SK-N-SH treated with all-trans-retinoic acid at 6 μM for 48 hours (cell line): ENCODE results near the gene SAMD10.

ENCODE experiments used
- ATAC-seq: fragments of 200-7000 bp; cut with Tn5 transposase; 3 replicates; pipeline ENCODE4 v1.9.1; 2020; ENCODE audit warnings: mild to moderate bottlenecking, moderate library complexity
- ARNTL ChIP-seq: fragments of 450-650 bp; formaldehyde crosslinking; IDR thresholded peaks from 2 replicates; pipeline ENCODE4 v1.5.0; 2020; ENCODE audit warnings: low read depth, mild to moderate bottlenecking, moderate library complexity, borderline replicate concordance
- CSDC2 ChIP-seq: fragments of 250-450 bp; sonication (Bioruptor Pico); IDR thresholded peaks from 2 replicates; pipeline ENCODE4 v1.5.0; 2020; ENCODE audit warnings: mild to moderate bottlenecking, moderate library complexity
- ESRRG ChIP-seq: fragments of 250-450 bp; sonication (Bioruptor Pico); IDR thresholded peaks from 2 replicates; pipeline ENCODE4 v1.6.1; 2021; ENCODE audit warnings: mild to moderate bottlenecking
- GLIS3 ChIP-seq: fragments of 250-450 bp; sonication (Bioruptor Pico); IDR thresholded peaks from 2 replicates; pipeline ENCODE4 v1.5.0; 2020; ENCODE audit warnings: mild to moderate bottlenecking, moderate library complexity
- ISL1 ChIP-seq: fragments of 250-450 bp; sonication (Bioruptor Pico); IDR thresholded peaks from 2 replicates; pipeline ENCODE4 v2.1.2; 2022; ENCODE audit warnings: mild to moderate bottlenecking, moderate library complexity
- OSR1 ChIP-seq: fragments of 250-450 bp; sonication (Bioruptor Pico); IDR thresholded peaks from 2 replicates; pipeline ENCODE4 v1.8.0; 2022; ENCODE audit warnings: moderate library complexity, mild to moderate bottlenecking, inconsistent platforms
- PPARA ChIP-seq: fragments of 250-450 bp; sonication (Bioruptor Pico); IDR thresholded peaks from 2 replicates; pipeline ENCODE4 v1.5.0; 2020; ENCODE audit warnings: mild to moderate bottlenecking, borderline replicate concordance
- SNAI2 ChIP-seq: fragments of 250-450 bp; sonication (Bioruptor Pico); IDR thresholded peaks from 2 replicates; pipeline ENCODE4 v1.5.0; 2020; ENCODE audit warnings: mild to moderate bottlenecking, moderate library complexity
- TCF4 ChIP-seq: fragments of 250-450 bp; sonication (Bioruptor Pico); IDR thresholded peaks from 2 replicates; pipeline ENCODE4 v1.8.0; 2021; ENCODE audit warnings: mild to moderate bottlenecking, moderate library complexity, borderline replicate concordance
- TOX ChIP-seq: fragments of 250-450 bp; sonication (Bioruptor Pico); IDR thresholded peaks from 2 replicates; pipeline ENCODE4 v1.8.0; 2021; ENCODE audit warnings: mild to moderate bottlenecking, moderate library complexity, borderline replicate concordance
- ZC3H10 ChIP-seq: fragments of 250-450 bp; sonication (Bioruptor Pico); IDR thresholded peaks from 2 replicates; pipeline ENCODE4 v1.5.1; 2021; ENCODE audit warnings: mild to moderate bottlenecking, moderate library complexity
- ZFP3 ChIP-seq: fragments of 250-450 bp; sonication (Bioruptor Pico); IDR thresholded peaks from 2 replicates; pipeline ENCODE4 v1.5.0; 2020; ENCODE audit warnings: mild to moderate bottlenecking, moderate library complexity
- ZFP30 ChIP-seq: fragments of 450-650 bp; formaldehyde crosslinking; IDR thresholded peaks from 2 replicates; pipeline ENCODE4 v1.5.0; 2022; ENCODE audit warnings: mild to moderate bottlenecking, moderate library complexity
- ZNF565 ChIP-seq: fragments of 450-650 bp; formaldehyde crosslinking; conservative IDR thresholded peaks from 2 replicates; pipeline ENCODE4 v1.5.0; 2020; ENCODE audit warnings: low read depth, mild to moderate bottlenecking, moderate library complexity
- ZNF70 ChIP-seq: fragments of 450-650 bp; formaldehyde crosslinking; IDR thresholded peaks from 2 replicates; pipeline ENCODE4 v1.5.0; 2020; ENCODE audit warnings: mild to moderate bottlenecking, moderate library complexity
- ZNF8 ChIP-seq: fragments of 450-650 bp; formaldehyde crosslinking; IDR thresholded peaks from 2 replicates; pipeline ENCODE4 v1.5.0; 2020; ENCODE audit warnings: mild to moderate bottlenecking, moderate library complexity
- TF ChIP-seq, protein P1 (sequence below): fragments of 250-450 bp; sonication (Bioruptor Pico); IDR thresholded peaks from 2 replicates; pipeline ENCODE4 v1.5.0; 2020; ENCODE audit warnings: mild to moderate bottlenecking, moderate library complexity
- TF ChIP-seq, protein P2 (sequence below): fragments of 250-450 bp; sonication (Bioruptor Pico); IDR thresholded peaks from 2 replicates; pipeline ENCODE4 v1.5.1; 2020; ENCODE audit warnings: low read depth, mild to moderate bottlenecking, moderate library complexity
- TF ChIP-seq, protein P3 (sequence below): fragments of 250-450 bp; sonication (Bioruptor Pico); IDR thresholded peaks from 2 replicates; pipeline ENCODE4 v1.8.0; 2020; ENCODE audit warnings: mild to moderate bottlenecking, moderate library complexity, borderline replicate concordance
- TF ChIP-seq, protein P4 (sequence below): fragments of 250-450 bp; sonication (Bioruptor Pico); IDR thresholded peaks from 2 replicates; pipeline ENCODE4 v1.5.1; 2021; ENCODE audit warnings: mild to moderate bottlenecking, moderate library complexity

Gene SAMD10

DNA sequence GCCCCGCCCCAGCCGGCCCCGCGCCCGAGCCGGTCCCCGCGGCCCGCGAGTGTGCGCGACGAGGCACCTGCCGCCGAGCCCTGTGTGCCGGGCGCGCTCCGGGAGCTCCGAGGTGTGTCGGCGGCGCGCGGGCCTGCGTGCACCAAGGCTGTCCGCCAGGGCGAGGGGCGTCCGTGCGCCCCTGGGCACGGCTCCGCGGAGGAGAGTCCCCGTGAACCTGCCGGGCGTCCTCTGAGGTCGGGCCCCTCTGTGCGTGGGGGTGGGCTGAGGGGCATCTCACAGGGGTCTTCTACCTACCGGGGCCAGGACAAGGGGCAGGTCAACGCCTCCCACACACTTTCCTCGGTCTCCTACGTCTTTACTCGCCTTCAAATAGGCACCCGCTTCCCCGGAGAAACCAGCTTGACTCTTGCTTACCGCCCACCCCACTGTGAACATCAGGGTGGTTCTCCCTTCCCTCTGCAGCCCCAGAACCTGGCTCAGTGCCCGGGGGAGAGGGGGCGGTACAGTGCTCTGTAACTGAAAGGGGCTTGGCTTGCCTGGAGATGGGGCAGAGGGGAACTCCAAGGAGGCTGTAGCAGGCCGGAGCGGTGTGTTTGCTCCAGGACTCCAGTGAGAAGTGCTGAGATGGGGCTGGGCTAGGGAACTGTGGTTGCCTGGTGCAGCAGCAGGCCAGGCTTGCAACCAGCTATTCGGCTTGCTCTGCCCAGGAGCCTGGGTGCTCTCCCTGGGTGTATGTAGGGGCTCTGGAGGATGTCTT, at the start of gene SAMD10:
Gene SAMD10, minus strand, starts transcription at position 86 of the 760 bp plus-strand sequence. CDS start 175 bp downstream, outside the sequence.
- ATAC-seq = peak; percentile 51

DNA sequence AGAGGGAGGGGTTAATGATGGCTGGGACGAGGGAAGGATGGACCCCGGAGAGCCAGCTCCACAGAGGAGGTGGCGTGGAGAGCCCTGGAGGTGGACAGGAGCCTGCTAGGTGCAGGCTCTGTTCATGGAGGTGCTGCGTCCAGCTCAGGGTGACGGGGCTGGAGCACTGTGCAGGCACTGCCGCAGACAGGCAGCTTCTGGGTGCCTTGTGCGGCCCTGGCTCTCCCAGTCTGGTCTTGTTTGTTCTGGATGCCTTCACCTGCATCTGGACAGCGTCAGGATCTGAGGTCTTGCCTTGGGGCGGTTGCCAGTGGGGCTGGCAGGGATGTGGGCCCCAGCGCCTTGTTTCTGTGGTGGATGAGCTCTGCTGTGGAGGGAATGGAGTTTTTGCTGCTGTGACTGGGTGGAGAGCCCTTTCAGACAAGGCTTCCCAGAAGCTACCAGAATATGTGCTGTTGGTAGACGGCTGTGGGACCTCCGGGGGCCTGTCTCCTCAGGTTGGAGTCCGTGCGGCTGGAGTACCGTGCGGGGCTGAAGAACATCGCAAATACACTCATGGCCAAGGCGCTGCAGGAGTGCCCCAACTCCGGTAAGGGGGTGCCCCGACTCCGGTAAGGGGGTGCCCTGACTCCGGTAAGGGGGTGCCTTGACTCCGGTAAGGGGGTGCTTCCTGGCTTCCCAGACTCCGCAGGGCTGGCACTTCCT, 48.7 kb upstream of the SAMD10 start:
- TF ChIP-seq CSDC2 (CRISPR knock-in tag) = no peak
- no peak for TF ChIP-seq ESRRG (CRISPR knock-in tag)
- no peak for TF ChIP-seq OSR1 (CRISPR knock-in tag)
- no peak for TF ChIP-seq TCF4 (CRISPR knock-in tag)
- TF ChIP-seq PPARA = no peak
- no peak for TF ChIP-seq ZNF565
- TF ChIP-seq, protein P1, sequence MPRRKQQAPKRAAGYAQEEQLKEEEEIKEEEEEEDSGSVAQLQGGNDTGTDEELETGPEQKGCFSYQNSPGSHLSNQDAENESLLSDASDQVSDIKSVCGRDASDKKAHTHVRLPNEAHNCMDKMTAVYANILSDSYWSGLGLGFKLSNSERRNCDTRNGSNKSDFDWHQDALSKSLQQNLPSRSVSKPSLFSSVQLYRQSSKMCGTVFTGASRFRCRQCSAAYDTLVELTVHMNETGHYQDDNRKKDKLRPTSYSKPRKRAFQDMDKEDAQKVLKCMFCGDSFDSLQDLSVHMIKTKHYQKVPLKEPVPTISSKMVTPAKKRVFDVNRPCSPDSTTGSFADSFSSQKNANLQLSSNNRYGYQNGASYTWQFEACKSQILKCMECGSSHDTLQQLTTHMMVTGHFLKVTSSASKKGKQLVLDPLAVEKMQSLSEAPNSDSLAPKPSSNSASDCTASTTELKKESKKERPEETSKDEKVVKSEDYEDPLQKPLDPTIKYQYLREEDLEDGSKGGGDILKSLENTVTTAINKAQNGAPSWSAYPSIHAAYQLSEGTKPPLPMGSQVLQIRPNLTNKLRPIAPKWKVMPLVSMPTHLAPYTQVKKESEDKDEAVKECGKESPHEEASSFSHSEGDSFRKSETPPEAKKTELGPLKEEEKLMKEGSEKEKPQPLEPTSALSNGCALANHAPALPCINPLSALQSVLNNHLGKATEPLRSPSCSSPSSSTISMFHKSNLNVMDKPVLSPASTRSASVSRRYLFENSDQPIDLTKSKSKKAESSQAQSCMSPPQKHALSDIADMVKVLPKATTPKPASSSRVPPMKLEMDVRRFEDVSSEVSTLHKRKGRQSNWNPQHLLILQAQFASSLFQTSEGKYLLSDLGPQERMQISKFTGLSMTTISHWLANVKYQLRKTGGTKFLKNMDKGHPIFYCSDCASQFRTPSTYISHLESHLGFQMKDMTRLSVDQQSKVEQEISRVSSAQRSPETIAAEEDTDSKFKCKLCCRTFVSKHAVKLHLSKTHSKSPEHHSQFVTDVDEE (CRISPR knock-in tag) = no peak
- TF ChIP-seq, protein P2, sequence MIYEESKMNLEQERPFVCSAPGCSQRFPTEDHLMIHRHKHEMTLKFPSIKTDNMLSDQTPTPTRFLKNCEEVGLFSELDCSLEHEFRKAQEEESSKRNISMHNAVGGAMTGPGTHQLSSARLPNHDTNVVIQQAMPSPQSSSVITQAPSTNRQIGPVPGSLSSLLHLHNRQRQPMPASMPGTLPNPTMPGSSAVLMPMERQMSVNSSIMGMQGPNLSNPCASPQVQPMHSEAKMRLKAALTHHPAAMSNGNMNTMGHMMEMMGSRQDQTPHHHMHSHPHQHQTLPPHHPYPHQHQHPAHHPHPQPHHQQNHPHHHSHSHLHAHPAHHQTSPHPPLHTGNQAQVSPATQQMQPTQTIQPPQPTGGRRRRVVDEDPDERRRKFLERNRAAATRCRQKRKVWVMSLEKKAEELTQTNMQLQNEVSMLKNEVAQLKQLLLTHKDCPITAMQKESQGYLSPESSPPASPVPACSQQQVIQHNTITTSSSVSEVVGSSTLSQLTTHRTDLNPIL (CRISPR knock-in tag) = no peak
- no peak for TF ChIP-seq TOX
- TF ChIP-seq ZFP30 (CRISPR knock-in tag) = no peak
- TF ChIP-seq GLIS3 (CRISPR knock-in tag) = no peak
- TF ChIP-seq, all 23 proteins: peak for 0
- ATAC-seq = no peak

More for the DNA sequence above, at the start of gene SAMD10:
- TF ChIP-seq ARNTL (no peak), CSDC2 (CRISPR knock-in tag) (no peak), TOX (no peak), SNAI2 (no peak), ZFP30 (CRISPR knock-in tag) (no peak)
- TF ChIP-seq, protein P3, sequence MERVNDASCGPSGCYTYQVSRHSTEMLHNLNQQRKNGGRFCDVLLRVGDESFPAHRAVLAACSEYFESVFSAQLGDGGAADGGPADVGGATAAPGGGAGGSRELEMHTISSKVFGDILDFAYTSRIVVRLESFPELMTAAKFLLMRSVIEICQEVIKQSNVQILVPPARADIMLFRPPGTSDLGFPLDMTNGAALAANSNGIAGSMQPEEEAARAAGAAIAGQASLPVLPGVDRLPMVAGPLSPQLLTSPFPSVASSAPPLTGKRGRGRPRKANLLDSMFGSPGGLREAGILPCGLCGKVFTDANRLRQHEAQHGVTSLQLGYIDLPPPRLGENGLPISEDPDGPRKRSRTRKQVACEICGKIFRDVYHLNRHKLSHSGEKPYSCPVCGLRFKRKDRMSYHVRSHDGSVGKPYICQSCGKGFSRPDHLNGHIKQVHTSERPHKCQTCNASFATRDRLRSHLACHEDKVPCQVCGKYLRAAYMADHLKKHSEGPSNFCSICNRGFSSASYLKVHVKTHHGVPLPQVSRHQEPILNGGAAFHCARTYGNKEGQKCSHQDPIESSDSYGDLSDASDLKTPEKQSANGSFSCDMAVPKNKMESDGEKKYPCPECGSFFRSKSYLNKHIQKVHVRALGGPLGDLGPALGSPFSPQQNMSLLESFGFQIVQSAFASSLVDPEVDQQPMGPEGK (CRISPR knock-in tag) = no peak
- TF ChIP-seq, protein P2 (CRISPR knock-in tag) = no peak

DNA sequence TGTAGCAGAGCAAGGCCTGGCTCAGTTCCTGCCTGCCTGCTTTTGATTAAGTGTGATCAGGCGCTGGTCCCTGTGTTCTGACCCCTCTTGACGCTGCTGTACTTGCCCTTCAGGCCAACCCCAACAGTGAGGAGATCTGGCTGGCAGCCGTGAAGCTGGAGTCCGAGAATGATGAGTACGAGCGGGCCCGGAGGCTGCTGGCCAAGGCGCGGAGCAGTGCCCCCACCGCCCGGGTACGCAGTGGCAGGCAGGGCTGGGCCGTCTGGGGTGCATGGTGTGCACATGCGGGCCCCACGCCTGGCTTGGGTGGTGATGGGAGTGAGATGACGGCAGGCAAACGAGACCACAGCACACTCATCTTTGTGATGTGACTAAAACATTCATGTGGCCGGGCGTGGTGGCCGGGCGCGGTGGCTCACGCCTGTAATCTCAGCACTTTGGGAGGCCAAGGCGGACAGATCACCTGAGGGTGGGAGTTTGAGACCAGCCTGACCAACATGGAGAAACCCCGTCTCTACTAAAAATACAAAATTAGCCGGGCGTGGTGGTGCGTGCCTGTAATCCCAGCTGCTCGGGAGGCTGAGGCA, 46.5 kb upstream of the SAMD10 start:
- ATAC-seq = peak; percentile 32; the same call in 1 of the 3 replicates
- no peak for TF ChIP-seq TCF4 (CRISPR knock-in tag)
- TF ChIP-seq ISL1 = no peak
- TF ChIP-seq ZC3H10 (CRISPR knock-in tag) = no peak
- TF ChIP-seq ZFP30 (CRISPR knock-in tag) = no peak
- TF ChIP-seq, protein P3 (CRISPR knock-in tag) = no peak
- no peak for TF ChIP-seq OSR1 (CRISPR knock-in tag)
- TF ChIP-seq CSDC2 (CRISPR knock-in tag) = no peak
- no peak for TF ChIP-seq ZNF8 (CRISPR knock-in tag)
- TF ChIP-seq PPARA = no peak
- TF ChIP-seq, protein P4, sequence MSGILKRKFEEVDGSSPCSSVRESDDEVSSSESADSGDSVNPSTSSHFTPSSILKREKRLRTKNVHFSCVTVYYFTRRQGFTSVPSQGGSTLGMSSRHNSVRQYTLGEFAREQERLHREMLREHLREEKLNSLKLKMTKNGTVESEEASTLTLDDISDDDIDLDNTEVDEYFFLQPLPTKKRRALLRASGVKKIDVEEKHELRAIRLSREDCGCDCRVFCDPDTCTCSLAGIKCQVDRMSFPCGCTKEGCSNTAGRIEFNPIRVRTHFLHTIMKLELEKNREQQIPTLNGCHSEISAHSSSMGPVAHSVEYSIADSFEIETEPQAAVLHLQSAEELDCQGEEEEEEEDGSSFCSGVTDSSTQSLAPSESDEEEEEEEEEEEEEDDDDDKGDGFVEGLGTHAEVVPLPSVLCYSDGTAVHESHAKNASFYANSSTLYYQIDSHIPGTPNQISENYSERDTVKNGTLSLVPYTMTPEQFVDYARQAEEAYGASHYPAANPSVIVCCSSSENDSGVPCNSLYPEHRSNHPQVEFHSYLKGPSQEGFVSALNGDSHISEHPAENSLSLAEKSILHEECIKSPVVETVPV (CRISPR knock-in tag) = no peak
- no peak for TF ChIP-seq SNAI2
- TF ChIP-seq ZNF70 (CRISPR knock-in tag) = no peak
- TF ChIP-seq, protein P1 (CRISPR knock-in tag) = no peak
- no peak for TF ChIP-seq GLIS3 (CRISPR knock-in tag)
- TF ChIP-seq ZFP3 (CRISPR knock-in tag) = no peak
